H1 (cell line): ENCODE data around the gene TBC1D20. TPM values are rescaled to one million over a fixed set of nuclear protein-coding genes. Genes with fewer than 3 reads are reported as not detected.

Source experiments
- CTCF ChIA-PET: fragments of 300-600 bp; sonication (Branson Sonifier 250); formaldehyde crosslinking; loops from one replicate; lab custom pipeline; 2021; ENCODE audit not compliant: partially characterized antibody; lab: Charles Lee
- POLR2A ChIA-PET: fragments of 300-600 bp; sonication (Branson Sonifier 250); formaldehyde crosslinking; loops from one replicate; lab custom pipeline; 2021; ENCODE audit warnings: inconsistent platforms; ENCODE audit not compliant: partially characterized antibody; lab: Charles Lee
- DNase-seq, 2 experiments: peaks; one replicate each; pipeline versions ENCODE4 v3.0.0 to v3.0.0-alpha.2; 2010 to 2022; ENCODE audit warnings: low spot score in 2 of 2, low read depth in 1 of 2, mixed read lengths in 1 of 2
- FAIRE-seq: peaks from 2 replicates; lab custom pipeline; 2011; peaks lifted over from hg19 to GRCh38; lab: Jason Lieb, UNC
- H2AFZ ChIP-seq: 2 replicates; pipeline ENCODE4 v1.8.1; 2012; ENCODE audit warnings: low read length, inconsistent platforms
- H2AK5ac ChIP-seq: 2 replicates; pipeline ENCODE4 v1.6.1; 2013; ENCODE audit warnings: low read depth, low read length
- H2BK120ac ChIP-seq: replicated peaks from 2 replicates; pipeline ENCODE3; 2013; ENCODE audit warnings: low read depth, low read length, inconsistent platforms
- H2BK12ac ChIP-seq: 2 replicates; pipeline ENCODE4 v1.6.1; 2013; ENCODE audit warnings: low read depth, low read length
- H2BK15ac ChIP-seq: 2 replicates; pipeline ENCODE4 v1.6.1; 2013; ENCODE audit warnings: low read length
- H2BK20ac ChIP-seq: 2 replicates; pipeline ENCODE4 v1.6.1; 2013; ENCODE audit warnings: low read length
- H2BK5ac ChIP-seq: 2 replicates; pipeline ENCODE4 v1.6.1; 2013; ENCODE audit warnings: low read depth, low read length
- H3K14ac ChIP-seq: 2 replicates; pipeline ENCODE4 v1.6.1; 2013; ENCODE audit warnings: inconsistent platforms; ENCODE audit not compliant: insufficient read length
- H3K18ac ChIP-seq: 2 replicates; pipeline ENCODE4 v1.6.1; 2013; ENCODE audit warnings: low read length; ENCODE audit errors: extremely low read depth
- H3K23ac ChIP-seq: 2 replicates; pipeline ENCODE4 v1.6.1; 2013; ENCODE audit warnings: inconsistent platforms; ENCODE audit not compliant: insufficient read length
- H3K23me2 ChIP-seq: 2 replicates; pipeline ENCODE4 v1.6.1; 2013; ENCODE audit warnings: low read depth, low read length
- H3K27ac ChIP-seq: 2 replicates; pipeline ENCODE4 v1.6.1; 2011; ENCODE audit warnings: low read depth, low read length, inconsistent platforms
- H3K27me3 ChIP-seq, 4 experiments: replicated peaks in 1 of 4; 1 replicate in 1 of 4; 2 replicates in 3 of 4; pipeline versions ENCODE4 v1.6.1 to v1.8.1; 2011 to 2013; ENCODE audit warnings: low read length in 3 of 4, mild to moderate bottlenecking in 3 of 4, inconsistent platforms in 2 of 4, mixed read lengths in 2 of 4, moderate library complexity in 1 of 4; ENCODE audit not compliant: control insufficient read depth in 3 of 4, insufficient read depth in 3 of 4; ENCODE audit errors: extremely low read depth in 1 of 4
- H3K36me3 ChIP-seq, 4 experiments: 2 replicates each; pipeline versions ENCODE4 v1.6.1 to v1.8.1; 2011 to 2013; ENCODE audit warnings: mild to moderate bottlenecking in 4 of 4, low read length in 3 of 4, moderate library complexity in 2 of 4, control low read depth in 1 of 4, inconsistent platforms in 1 of 4; ENCODE audit not compliant: insufficient read depth in 4 of 4, control insufficient read depth in 2 of 4
- H3K4ac ChIP-seq: replicated peaks from 2 replicates; pipeline ENCODE3; 2013; ENCODE audit warnings: low read length, low read depth, mixed read lengths, inconsistent platforms; ENCODE audit not compliant: insufficient read length
- H3K4me1 ChIP-seq, 4 experiments: replicated peaks in 1 of 4; 1 replicate in 1 of 4; 2 replicates in 3 of 4; pipeline versions ENCODE4 v1.6.1 to v1.8.1; 2011 to 2013; ENCODE audit warnings: low read length in 3 of 4, inconsistent platforms in 2 of 4, mixed read lengths in 1 of 4; ENCODE audit not compliant: insufficient read depth in 4 of 4, control insufficient read depth in 3 of 4
- H3K4me2 ChIP-seq, 2 experiments: 2 replicates each; pipeline versions ENCODE4 v1.6.1 to v1.8.1; 2011 to 2013; ENCODE audit warnings: low read depth in 2 of 2, low read length in 2 of 2, control low read depth in 1 of 2, inconsistent platforms in 1 of 2, mild to moderate bottlenecking in 1 of 2; ENCODE audit not compliant: insufficient read depth in 1 of 2
- H3K4me3 ChIP-seq, 4 experiments: fragments of 200-600, 300-600 bp in 1 of 4; sonication (generic), shearing (Covaris generic), sonication (Bioruptor Twin) in 1 of 4; 2 replicates each; pipeline versions ENCODE4 v1.5.1 to v1.8.1; 2011 to 2016; ENCODE audit warnings: low read length in 4 of 4, low read depth in 3 of 4, control low read depth in 2 of 4, inconsistent platforms in 2 of 4, mild to moderate bottlenecking in 2 of 4, mixed read lengths in 1 of 4, moderate library complexity in 1 of 4; ENCODE audit not compliant: insufficient read depth in 2 of 4; ENCODE audit errors: extremely low read depth in 1 of 4
- H3K56ac ChIP-seq: replicated peaks from 2 replicates; pipeline ENCODE3; 2013; ENCODE audit warnings: low read depth, mild to moderate bottlenecking, mixed read lengths, low read length, inconsistent platforms; ENCODE audit not compliant: insufficient read length
- H3K79me1 ChIP-seq: 2 replicates; pipeline ENCODE4 v1.6.1; 2013; ENCODE audit warnings: low read depth, low read length, control low read depth
- H3K79me2 ChIP-seq, 2 experiments: 2 replicates each; pipeline versions ENCODE4 v1.6.1 to v1.8.1; 2012 to 2013; ENCODE audit warnings: low read length in 2 of 2, mild to moderate bottlenecking in 2 of 2, inconsistent platforms in 1 of 2; ENCODE audit not compliant: insufficient read depth in 2 of 2, control insufficient read depth in 1 of 2
- H3K9ac ChIP-seq, 4 experiments: replicated peaks in 1 of 4; 1 replicate in 1 of 4; 2 replicates in 3 of 4; pipeline versions ENCODE4 v1.6.1 to v1.8.1; 2011 to 2013; ENCODE audit warnings: low read depth in 3 of 4, low read length in 3 of 4, control low read depth in 2 of 4, mild to moderate bottlenecking in 2 of 4, moderate library complexity in 2 of 4, inconsistent platforms in 1 of 4; ENCODE audit errors: extremely low read depth in 1 of 4
- H3K9me3 ChIP-seq, 2 experiments: 2 replicates each; pipeline versions ENCODE4 v1.6.1 to v1.8.1; 2012 to 2013; ENCODE audit warnings: mild to moderate bottlenecking in 2 of 2, moderate library complexity in 2 of 2, control low read depth in 1 of 2, inconsistent platforms in 1 of 2, low read depth in 1 of 2, low read length in 1 of 2, mixed read lengths in 1 of 2; ENCODE audit not compliant: insufficient read depth in 2 of 2
- H4K20me1 ChIP-seq, 2 experiments: replicated peaks in 1 of 2; 2 replicates each; pipeline versions ENCODE3 to v1.8.1; 2011 to 2013; ENCODE audit warnings: inconsistent platforms in 2 of 2, low read length in 2 of 2, mild to moderate bottlenecking in 1 of 2; ENCODE audit not compliant: insufficient read depth in 2 of 2, control insufficient read depth in 1 of 2
- H4K5ac ChIP-seq: 2 replicates; pipeline ENCODE4 v1.6.1; 2013; ENCODE audit warnings: low read length, low read depth, mixed read lengths, inconsistent platforms; ENCODE audit not compliant: insufficient read length
- H4K8ac ChIP-seq: 2 replicates; pipeline ENCODE4 v1.8.0; 2013; ENCODE audit warnings: mild to moderate bottlenecking, moderate library complexity, low read length, inconsistent platforms; ENCODE audit not compliant: insufficient read depth; ENCODE audit errors: extremely low read depth
- H4K91ac ChIP-seq: replicated peaks from 2 replicates; pipeline ENCODE3; 2013; ENCODE audit warnings: low read length, mixed read lengths, inconsistent platforms; ENCODE audit not compliant: insufficient read length
- CBX8 ChIP-seq: fragments of 300-800, 300-1000 bp; sonication (generic); IDR thresholded peaks from 2 replicates; pipeline ENCODE4 v1.7.1; 2016; ENCODE audit warnings: low read depth, low read length, borderline replicate concordance
- CHD2 ChIP-seq: IDR thresholded peaks from 2 replicates; pipeline ENCODE4 v1.6.1; 2012; ENCODE audit warnings: low read length, improper control_type of control experiment
- CREB1 ChIP-seq: IDR thresholded peaks from 2 replicates; pipeline ENCODE4 v1.6.1; 2012; ENCODE audit warnings: inconsistent platforms
- HDAC6 ChIP-seq: IDR thresholded peaks from one replicate; pipeline ENCODE4 v1.7.1; 2012; ENCODE audit warnings: low read depth, mild to moderate bottlenecking, inconsistent platforms, low read length, moderate library complexity
- KDM4A ChIP-seq: IDR thresholded peaks from one replicate; pipeline ENCODE4 v1.7.1; 2012; ENCODE audit warnings: low read depth, mild to moderate bottlenecking, moderate library complexity, low read length, inconsistent platforms; ENCODE audit not compliant: severe bottlenecking
- RFX5 ChIP-seq: IDR thresholded peaks from 2 replicates; pipeline ENCODE4 v1.6.1; 2011; ENCODE audit warnings: low read depth, low read length, improper control_type of control experiment, borderline replicate concordance
- RXRA ChIP-seq: IDR thresholded peaks from 2 replicates; pipeline ENCODE4 v1.6.1; 2011; ENCODE audit warnings: low read depth, mild to moderate bottlenecking, low read length, moderate library complexity; ENCODE audit not compliant: insufficient read depth
- SP1 ChIP-seq: IDR thresholded peaks from 2 replicates; pipeline ENCODE4 v1.6.1; 2011; ENCODE audit warnings: low read depth, low read length
- SP2 ChIP-seq: IDR thresholded peaks from 2 replicates; pipeline ENCODE4 v1.6.1; 2012; ENCODE audit warnings: mild to moderate bottlenecking, low read length, inconsistent platforms
- TEAD4 ChIP-seq: IDR thresholded peaks from 2 replicates; pipeline ENCODE4 v1.6.1; 2012; ENCODE audit warnings: low read depth, low read length, inconsistent platforms, mixed read lengths
- WGBS, 2 experiments: shearing (Covaris generic) in 1 of 2; methylation state at CpG; one replicate each; pipeline versions ENCODE4 v1.1.6 to v1.1.7; 2013 to 2015; ENCODE audit warnings: low lambda C conversion rate in 2 of 2, mixed read lengths in 2 of 2, inconsistent platforms in 1 of 2, low coverage in 1 of 2, missing lambda C conversion rate in 1 of 2; ENCODE audit not compliant: insufficient replicate concordance in 2 of 2, insufficient coverage in 1 of 2, insufficient read length in 1 of 2; ENCODE audit errors: extremely low coverage in 1 of 2, missing lambda C conversion rate in 1 of 2; 5-methylcytosine and 5-hydroxymethylcytosine counted together
- polyA plus RNA-seq, 7 experiments: library from polyadenylated mRNA; depleted of rRNA in 3 of 7; stranded (reverse) in 5 of 7; unstranded in 2 of 7; fragments of >200 nt in 5 of 7; fragments of 200-250 nt in 2 of 7; gene quantifications; 1 replicate in 5 of 7; 2 replicates in 1 of 7; 4 replicates in 1 of 7; pipeline versions ENCODE4 v1.2.1 to v1.2.3, GENCODE V29; 2011 to 2013; ENCODE audit warnings: missing spikeins in 2 of 7, mixed read lengths in 2 of 7
- total RNA-seq: library from RNA; stranded (reverse); fragmentation: NEBNext Ultra II Directional; extraction: Animal tissue kit (Norgen Biotek cat#: 25700); gene quantifications from 2 replicates; pipeline ENCODE4 v1.2.1, GENCODE V29; 2021

The TBC1D20 gene
- total and polyA plus RNA-seq, 2 of the 8 experiments (the other 6 are each of a cell fraction or from before 2014, with no cell fraction given): 14.5 to 17.1 TPM

DNA sequence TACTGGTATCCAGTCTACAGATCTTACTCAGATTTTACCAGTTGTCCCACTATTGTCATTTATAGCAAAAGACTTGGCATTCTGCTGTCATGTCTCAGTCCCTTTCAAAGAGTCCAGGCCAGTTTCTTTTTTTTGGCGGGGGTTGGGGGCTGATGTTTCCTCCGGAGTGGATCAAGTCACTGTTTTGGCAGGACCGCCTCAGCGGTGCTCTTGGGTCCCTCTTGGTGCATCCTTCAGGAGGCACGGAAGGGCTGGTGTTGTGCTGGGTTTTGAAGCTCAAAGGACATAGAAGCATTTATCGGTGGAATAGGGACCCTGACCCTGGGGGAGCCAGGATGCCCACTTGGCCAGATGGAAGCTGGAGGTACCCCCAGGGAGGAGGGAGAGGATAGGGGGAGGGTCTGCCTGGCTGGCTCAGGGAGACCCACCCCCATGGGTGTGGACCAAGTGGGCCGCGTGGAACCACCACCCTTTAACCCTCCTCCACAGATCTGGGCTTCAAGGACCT lies 43.4 kb downstream of the TBC1D20 start:
- Histone ChIP-seq H3K56ac (no peak overlapping the region), H4K20me1 (peaks cover 0 to 13% of the 10 kb centered on the region in 2 experiments), H3K4me3 (no peak overlapping the region), H2BK15ac (no peak overlapping the region), H3K79me2 (no peaks in the 10 kb centered on the region), H3K79me1 (no peaks in the 10 kb centered on the region; the same call in 1 of the 2 replicates), H3K4me2 (no peak overlapping the region), H3K23ac (no peak overlapping the region), H4K5ac (no peak overlapping the region), H2AK5ac (no peak overlapping the region), H4K91ac (no peak overlapping the region), H3K14ac (no peak overlapping the region), H3K36me3 (peaks cover 3 to 31% (median 20%) of the 10 kb centered on the region in 4 experiments; a peak in 7 of 8 replicates), H3K9ac (no peak overlapping the region), H3K27me3 (no peaks in the 10 kb centered on the region), H4K8ac (no peak overlapping the region), H3K27ac (no peak overlapping the region), H3K9me3 (peaks cover 0 to 8% of the 10 kb centered on the region in 2 experiments; a peak in 1 of 4 replicates), H2AFZ (no peak overlapping the region), H3K23me2 (no peaks in the 10 kb centered on the region), H2BK20ac (no peak overlapping the region), H3K4ac (no peak overlapping the region), H2BK5ac (no peak overlapping the region), H3K18ac (no peak overlapping the region), H2BK12ac (no peak overlapping the region), H3K4me1 (no peaks in the 10 kb centered on the region; a peak in 3 of 7 replicates), H2BK120ac (no peak overlapping the region)
- FAIRE-seq (no peak), DNase-seq (no peak)
- CTCF ChIA-PET: no interaction called here
- no peak for TF ChIP-seq RFX5
- no peak for TF ChIP-seq TEAD4
- TF ChIP-seq HDAC6: no peak
- TF ChIP-seq SP2: no peak
- TF ChIP-seq SP1: no peak
- no peak for TF ChIP-seq CBX8
- no peak for TF ChIP-seq RXRA
- TF ChIP-seq CHD2: no peak
- TF ChIP-seq KDM4A: no peak
- no peak for TF ChIP-seq CREB1
- 95% methylated on average over 8 of the region's 8 CpGs; no CpG with 5 or more reads in 1 of the 2 experiments for WGBS, 2 experiments
- POLR2A ChIA-PET: interaction anchor here (1.5 kb wide), 1 partner anchor 13 kb away, joined by 3 read pairs; no protein-coding TSS in a partner anchor
